GM21723 (cell line): ENCODE results near the gene NCBP1.
A peak's percentile ranks its signal among the peaks of the same experiment; 100 is the strongest.
"Not testable (repeated sequence)": the region's sequence is repeated elsewhere in the genome, so short reads cannot be mapped to it uniquely, and the experiment has no call there.

ENCODE experiments used
- ATAC-seq: cut with Tn5 transposase; IDR thresholded peaks from one replicate; pipeline ENCODE4 v1.9.1; 2021; ENCODE audit warnings: mild to moderate bottlenecking, moderate library complexity; ENCODE audit not compliant: unreplicated experiment

The NCBP1 gene, protein sequence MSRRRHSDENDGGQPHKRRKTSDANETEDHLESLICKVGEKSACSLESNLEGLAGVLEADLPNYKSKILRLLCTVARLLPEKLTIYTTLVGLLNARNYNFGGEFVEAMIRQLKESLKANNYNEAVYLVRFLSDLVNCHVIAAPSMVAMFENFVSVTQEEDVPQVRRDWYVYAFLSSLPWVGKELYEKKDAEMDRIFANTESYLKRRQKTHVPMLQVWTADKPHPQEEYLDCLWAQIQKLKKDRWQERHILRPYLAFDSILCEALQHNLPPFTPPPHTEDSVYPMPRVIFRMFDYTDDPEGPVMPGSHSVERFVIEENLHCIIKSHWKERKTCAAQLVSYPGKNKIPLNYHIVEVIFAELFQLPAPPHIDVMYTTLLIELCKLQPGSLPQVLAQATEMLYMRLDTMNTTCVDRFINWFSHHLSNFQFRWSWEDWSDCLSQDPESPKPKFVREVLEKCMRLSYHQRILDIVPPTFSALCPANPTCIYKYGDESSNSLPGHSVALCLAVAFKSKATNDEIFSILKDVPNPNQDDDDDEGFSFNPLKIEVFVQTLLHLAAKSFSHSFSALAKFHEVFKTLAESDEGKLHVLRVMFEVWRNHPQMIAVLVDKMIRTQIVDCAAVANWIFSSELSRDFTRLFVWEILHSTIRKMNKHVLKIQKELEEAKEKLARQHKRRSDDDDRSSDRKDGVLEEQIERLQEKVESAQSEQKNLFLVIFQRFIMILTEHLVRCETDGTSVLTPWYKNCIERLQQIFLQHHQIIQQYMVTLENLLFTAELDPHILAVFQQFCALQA

DNA sequence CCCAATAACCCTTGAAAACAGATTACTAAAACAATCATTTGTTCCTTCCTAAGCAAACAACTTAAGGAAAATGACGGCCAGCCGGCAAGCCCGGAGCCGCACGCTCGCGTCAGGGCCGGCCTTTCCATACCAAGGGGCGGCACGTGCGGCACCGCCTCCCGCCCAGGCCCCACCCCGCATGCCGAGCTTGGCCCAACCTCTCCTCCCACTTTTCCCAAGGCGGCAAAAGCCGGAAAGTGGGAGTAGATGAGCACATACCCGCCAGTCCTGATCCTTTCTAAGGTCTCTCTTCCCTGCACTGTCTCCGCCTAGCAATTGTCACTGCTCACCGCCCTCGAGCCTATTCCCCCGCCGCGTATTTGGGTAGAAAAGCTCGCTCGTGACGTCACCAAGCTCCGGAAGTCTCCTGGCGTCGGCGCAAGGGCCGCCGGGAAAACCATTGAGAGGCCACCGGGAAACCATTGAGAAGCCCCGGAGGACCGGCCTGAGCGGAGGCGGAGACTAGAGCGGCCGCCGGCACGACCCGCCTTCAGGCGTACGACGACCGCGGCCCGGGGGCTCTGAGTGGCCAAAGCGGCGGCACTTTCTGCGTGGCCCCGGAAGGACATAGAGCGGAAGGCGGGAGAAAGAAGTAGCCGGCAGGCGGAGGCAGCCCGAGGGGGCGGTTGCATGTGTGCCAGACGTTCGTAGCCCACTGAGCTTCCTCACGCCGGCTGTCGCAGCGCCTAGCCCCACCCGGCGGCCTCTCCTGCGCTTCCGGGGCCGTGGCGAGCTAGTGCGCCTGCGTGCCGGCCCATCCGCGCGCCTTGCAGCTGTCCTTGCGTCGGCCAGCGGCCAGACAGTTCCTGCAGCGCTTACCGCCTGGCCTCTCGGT, at the start of gene NCBP1, which contains the start of gene TSTD2:
Gene NCBP1, plus strand, starts transcription at position 837 of the 874 bp plus-strand sequence. CDS start 61 bp downstream, outside the sequence.
Gene TSTD2, minus strand, starts transcription at position 384 of the 874 bp plus-strand sequence. CDS start 5,806 bp downstream, outside the sequence.
- ATAC-seq, result peak; percentile 89

DNA sequence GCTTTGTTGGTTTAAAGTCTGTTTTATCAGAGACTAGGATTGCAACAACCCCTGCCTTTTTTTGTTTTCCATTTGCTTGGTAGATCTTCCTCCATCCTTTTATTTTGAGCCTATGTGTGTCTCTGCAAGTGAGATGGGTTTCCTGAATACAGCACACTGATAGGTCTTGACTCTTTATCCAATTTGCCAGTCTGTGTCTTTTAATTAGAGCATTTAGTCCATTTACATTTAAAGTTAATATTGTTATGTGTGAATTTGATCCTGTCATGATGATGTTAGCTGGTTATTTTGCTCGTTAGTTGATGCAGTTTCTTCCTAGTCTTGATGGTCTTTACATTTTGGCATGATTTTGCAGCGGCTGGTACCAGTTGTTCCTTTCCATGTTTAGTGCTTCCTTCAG, 48.8 kb upstream of the NCBP1 start:
- ATAC-seq, result not testable (repeated sequence)

DNA sequence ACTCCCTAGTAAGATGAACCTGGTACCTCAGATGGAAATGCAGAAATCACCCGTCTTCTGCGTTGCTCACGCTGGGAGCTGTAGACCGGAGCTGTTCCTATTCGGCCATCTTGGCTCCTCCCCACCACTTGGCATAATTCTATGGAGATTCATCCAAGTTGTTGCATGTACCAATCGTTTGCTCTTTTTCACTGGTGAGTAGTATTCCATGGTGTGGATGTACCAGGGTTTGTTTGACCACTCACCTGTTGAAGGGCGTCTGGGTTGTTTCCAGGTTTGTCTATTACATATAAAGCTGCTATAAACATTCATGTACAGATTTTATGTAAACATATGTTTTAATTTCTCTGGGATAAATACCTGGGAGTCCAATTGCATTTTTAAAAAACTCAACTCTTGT, 46.7 kb upstream of the NCBP1 start:
- ATAC-seq, result not testable (repeated sequence)

DNA sequence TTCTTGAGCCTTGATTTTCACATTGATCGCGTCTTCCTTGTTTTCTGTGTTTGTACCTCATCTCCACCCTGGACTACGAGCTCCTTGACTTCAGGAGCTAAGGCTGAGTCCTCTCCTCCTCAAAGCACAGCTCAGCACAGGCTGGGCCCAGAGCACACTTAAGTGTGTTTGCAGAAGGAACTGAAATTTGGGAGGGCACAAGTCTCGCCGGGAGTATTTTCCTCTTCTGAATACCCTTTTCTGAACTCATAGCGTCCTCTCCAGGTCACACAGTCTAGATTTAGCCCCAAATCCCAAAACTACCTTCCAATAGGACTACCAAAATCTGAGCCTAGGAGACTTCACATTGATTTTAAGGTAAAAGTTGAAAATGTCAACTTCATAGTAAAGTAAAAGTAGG, 42.1 kb upstream of the NCBP1 start:
- no peak for ATAC-seq

DNA sequence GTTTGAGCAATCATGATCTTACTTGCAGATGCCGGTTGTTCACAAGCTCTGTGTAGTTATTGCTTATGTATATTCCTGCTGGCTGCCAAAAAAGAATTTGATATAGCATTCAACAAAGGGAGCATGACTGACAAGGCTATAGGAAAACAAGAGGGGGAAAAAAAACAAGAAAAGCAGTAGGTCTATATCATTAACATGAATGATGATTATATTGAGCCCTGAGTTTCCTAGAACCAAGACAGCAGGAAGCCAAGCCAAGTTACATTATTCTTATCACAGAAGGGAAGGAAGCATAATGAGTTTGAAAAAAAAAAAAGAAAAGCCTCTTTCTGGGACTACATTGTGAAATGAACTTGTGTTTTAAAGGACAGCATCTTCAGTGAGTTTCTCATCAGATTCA, 41.5 kb upstream of the NCBP1 start:
- no peak for ATAC-seq

DNA sequence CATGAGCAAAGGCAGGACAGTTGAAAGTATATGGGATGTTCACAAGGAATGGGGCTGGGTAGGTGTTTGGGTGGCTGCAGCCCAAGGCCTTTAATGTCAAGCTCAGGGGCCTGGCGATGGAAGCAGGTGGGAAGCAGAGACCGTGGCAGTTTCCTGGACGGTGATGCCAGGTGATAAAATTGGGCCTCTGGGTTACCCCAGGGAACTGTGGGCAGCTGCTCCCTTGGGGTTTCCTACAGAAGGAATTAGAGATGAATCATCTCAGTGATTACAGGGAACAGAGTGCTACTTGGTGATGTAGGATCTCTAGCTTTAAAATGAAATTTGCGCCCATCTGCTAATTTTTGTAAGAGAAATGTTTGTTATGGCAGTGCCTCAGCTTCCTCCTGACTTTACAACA, 39.7 kb upstream of the NCBP1 start:
- ATAC-seq, result no peak

DNA sequence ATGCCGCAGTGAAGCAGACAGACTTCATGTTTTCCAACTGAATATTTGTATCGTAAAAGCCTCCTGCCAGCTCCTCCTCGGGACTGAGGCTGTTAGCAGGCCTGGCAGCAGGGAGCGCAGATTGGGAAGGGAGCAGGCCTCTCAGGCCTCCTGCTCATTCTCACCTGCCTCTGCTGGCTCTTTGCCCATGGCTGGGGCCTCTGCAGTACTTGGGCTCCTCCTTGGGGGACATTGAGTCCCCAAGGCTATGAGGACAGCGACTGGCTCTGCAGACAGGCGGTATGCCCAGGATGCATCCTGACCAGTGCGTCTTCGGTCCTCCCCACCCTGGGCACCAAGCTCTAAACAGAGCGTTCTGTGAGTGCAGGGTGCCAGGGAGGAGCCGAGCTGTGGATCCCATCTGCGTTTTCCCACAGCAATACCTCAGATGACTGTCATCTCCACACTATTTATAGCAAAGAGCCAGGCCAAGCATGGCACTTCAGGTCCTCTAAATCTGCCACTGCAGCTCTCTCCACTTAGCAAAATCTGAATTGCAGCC, 39.2 kb upstream of the NCBP1 start:
- no peak for ATAC-seq

DNA sequence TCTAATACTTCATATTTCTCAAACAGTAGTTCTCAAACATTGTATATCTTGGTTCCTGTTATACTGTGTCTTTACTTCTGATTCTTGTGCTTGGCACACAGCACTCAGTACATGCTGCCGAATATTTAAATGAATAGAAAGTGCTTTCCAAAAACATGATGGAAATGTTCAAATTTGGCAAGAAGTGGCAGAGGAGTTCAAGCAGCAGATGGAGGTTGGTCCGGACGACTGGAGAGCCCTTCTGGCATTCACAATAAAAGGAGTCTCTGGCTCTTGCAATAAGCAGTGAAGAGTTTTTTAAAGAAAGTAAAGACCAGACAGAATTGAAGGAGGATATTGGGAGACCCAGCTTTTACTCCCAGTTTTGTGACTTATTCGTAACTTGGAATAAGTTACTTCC, 36.7 kb upstream of the NCBP1 start:
- no peak for ATAC-seq

DNA sequence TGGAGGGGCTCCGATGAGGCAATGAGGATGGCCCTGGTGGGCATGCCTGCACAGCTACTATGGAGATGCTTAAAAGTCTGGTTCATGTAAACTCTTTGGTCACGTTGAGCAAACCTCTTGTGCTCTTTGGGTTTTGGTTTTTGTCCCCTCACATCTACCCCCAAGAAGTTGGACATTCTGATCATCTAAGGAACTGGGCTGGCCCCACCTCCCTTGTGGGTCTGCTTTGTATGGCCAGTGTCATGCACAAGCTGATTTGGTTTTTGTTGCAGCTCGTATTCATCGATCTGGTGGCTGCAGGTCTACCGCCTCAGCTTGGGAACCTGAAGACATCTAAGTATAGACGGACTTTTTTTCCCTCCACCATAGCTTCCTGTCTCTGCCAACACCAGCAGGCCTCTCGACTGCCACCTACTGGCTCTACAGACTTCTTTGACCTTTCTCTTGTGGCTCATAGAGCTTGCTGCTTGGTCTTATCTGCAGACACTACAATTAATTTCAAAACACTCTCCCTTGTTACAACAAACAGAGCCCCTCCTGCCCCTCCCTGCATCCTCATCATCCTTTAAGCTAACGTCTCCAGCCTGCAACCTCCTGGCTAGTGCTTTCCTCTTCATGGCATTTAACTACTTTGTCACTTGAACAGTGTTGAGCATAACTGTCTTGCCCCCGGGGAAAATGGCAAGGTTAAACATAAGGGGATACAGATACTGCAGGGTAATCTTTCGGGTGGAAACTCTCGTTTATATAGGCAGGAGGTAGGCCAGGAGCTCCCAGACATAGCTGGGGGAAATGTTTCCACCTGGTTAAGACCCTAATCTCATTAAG, 34.9 kb upstream of the NCBP1 start:
- peak; percentile 89 for ATAC-seq

DNA sequence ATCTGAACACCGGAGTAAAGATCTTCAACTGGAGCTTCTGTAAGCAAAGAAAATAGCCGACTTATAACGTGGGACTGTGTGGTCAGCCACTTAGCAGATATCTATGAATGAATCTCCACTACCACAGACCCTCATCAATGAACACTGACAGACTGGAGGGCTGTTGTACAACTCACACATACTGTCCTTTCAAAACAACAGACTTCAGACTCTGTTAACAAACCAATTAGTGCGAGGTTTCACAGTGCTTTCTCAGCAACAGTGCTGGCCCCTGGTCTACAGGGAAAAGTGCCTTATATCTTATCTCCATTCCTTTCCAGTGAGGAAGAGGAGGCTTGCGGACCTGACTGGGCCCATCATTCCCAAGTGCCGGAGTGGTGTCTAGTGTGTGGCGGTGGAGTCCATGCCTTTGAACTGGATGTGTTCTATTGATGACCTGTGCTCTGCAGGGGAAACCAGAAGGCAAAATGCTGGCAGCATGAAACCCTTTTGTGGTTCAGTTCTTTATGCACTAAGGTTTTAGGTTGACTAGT, 34.2 kb upstream of the NCBP1 start:
- ATAC-seq, result no peak

DNA sequence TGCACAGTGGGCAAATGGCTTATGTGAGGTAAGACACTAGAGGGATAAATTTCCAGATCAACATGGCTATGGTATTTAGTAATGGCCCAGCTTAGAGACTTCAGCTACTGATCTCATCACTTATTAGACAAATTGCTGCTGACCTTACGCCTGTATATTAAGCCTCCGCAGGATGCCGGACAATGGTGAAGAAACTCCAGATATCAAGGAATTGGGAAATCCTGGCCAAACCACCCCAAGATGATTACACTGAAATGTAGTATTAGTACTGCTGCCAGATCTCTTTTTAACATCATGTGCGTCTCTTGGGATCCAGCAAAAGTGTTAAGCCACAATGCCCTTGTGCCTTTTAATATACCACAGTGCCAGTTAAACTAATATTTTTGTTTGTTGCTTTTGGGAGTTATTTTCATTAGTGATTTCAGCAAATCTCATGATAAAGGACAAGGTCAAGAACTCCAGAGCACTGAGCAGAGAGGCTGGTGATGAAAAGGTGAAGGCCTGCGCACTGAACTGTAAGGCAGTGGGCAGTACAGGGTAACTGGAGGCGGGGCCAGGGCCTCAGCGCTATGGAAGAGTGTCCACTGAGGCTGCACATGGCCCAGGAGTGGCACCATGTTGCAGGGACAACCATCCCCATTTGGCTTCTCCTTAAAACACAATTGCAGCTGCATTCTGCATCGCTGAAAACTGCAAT, 32.9 kb upstream of the NCBP1 start:
- ATAC-seq, result no peak

DNA sequence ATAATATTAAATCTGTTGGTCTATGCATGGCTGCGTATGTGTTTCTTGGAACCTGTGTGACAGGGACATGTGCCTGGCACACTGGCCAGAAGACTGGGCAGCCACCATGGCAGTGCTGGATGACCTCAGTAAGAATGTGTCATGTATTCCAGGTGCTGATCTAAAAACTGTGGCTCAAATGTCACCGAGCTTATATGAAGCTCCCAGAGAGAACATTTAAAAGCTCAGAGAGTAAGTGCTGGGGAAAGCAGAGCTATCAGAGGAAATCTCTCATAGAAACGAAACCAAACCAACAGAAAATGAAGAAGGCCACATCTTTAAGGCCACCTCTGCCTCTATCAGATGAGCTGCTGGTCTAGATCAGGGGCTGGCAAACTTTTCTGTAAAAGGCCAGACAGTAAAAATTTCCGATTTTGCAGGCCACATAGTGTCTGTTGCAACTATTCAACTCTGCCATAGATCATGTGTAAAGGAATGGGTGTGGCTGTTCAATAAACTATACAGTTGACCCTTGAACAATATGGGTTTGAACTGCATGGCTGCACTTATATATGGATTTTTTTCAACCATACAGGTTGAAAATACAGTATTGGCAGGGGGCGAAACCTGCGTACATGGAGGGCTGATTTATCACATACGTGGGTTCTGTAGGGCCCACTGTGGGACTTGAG, 32.3 kb upstream of the NCBP1 start:
- ATAC-seq, result no peak

DNA sequence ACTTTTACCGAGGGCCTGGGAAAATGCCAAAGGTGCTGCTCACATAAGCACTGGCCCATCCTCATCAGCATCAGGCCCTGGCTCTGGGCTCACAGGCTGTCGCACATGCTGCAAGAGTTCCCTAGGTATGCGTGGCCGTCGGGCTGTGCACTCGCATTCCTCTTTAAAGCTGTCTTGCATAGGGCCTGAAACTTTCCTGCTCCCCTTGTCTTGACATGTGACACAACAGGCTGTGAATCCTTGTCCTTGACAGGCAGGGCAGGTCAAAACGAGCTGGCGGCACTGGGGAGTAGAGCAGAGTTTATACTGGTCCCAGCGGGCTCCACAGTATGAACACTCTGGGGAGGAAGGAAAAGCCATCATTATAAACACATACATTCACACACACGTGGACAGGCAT, 31.2 kb upstream of the NCBP1 start:
- no peak for ATAC-seq

DNA sequence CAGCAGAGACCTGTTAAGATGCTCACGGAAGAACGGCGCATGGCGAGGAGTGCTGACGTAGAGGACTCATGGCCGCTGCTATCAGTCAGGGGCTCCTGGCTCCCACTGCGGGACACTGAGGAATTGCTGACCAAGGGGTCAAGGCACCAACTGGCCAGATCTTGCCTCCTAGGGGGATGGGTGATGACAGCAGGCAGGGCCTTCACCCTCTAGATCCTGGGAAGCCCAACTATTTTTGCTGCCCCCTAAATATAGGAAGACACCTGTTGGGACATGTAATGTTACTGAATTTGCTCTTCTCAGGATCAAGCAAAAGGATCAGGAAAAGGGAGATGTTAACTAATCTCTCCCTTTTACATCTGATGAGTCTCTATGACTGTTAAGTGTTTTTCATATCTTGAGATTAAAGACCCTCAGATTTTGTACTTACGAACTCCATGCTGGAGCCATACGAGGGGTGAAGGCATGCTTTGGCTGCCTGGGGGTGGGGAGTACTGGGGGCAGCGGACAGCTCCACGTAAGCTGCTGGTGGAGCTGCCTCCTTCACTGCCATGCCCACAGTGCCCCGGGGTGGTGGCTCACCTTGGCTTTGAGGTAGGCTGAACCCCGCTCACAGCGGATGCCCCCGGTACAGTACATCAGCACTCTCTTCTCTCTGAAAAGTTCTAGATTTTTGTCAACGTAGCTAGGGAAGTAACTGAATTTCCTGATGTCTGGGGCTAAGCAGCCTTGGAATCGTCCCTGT, 28.5 kb upstream of the NCBP1 start:
- ATAC-seq, result no peak

DNA sequence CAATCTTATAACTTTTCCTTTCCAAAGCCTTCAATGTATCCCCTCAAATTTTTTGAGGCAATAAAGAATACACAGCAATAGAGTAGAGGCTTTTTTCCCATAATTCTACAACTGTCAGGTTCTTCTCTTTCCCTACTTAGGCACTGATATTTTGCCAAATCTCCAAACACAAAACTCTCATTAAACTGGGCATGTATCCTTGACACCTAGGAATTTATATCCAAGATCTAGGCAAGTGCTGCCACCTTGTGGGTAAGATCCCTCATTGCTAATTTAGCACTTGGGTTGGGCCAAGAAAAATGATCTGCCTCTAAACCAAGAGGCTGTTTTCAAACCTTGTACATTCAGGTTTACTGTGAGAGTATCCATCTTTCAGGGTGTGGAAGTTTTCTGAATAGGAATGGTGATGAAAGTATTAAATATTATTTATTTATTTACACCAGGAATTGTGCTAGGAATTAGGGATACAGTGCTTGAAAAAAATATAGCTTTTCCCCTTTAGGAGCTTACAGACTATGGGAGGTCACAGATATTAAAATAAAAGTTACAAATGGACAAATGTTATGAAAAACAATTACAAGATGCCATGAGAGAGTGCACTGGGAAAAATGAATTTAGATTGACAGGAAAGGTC, 18.1 kb upstream of the NCBP1 start:
- no peak for ATAC-seq

DNA sequence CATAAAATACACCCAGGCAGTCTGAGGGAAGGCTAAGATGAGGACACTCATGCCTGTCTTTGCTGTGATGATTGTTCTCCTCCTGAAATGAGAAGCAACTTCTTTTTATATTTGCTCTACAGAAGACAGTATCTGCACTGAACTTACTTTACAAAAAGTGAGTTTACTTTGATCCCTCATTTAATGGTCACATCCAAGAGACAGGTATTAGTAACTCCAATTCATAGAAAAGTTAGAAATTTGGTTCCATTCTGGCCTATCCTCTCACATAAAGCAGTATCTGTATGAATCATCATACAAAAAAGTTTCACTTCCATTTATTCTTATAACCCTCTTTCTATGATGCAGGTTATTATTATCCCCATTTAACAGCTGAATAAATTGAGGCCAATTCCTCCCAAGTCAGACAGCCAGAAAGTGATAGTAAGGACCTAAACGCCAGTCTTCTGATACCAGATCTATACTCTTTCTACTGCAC, 15.6 kb upstream of the NCBP1 start:
- ATAC-seq, result peak; percentile 60

DNA sequence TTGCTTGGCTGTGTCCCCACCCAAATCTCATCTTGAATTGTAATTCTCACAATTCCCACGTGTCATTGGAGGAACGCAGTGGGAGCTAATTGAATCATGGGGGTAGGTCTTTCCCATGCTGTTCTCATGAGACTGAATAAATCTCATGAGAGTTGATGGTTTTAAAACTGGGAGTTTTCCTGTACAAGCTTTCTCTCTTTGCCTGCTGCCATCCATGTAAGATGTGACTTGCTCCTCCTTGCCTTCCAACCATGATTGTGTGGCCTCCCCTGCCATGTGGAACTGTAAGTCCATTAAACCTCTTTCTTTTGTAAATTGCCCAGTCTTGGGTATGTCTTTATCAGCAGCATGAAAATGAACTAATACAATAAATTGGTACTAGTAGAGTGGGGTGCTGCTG, 13.6 kb upstream of the NCBP1 start:
- not testable (repeated sequence) for ATAC-seq
